ENCODE results near the gene JARID2. TPM values are rescaled to one million over a fixed set of nuclear protein-coding genes. Genes with fewer than 3 reads are reported as not detected.

JARID2 gene
- total and polyA plus RNA-seq, 4 donors: 3.8 to 14.8 (median 12.0) TPM

- 95 to 98% methylated on average over 2 of the region's 2 CpGs for WGBS, 2 donors
- Histone ChIP-seq H3K9ac (ENCODE audit: insufficient read depth in 1 of 2, low read length in 2 of 2) (no peak overlapping the region), H3K27me3 (ENCODE audit: control insufficient read depth in 3 of 3, insufficient read depth in 3 of 3, low read length in 2 of 3) (no peaks in the 10 kb centered on the region), H3K4me1 (ENCODE audit: control insufficient read depth in 5 of 5, insufficient read depth in 5 of 5, low read length in 5 of 5) (peaks cover 0 to 10% (median 7%) of the 10 kb centered on the region in 5 donors), H3K4me3 (no peak overlapping the region), H3K9me3 (ENCODE audit: control insufficient read depth in 4 of 4, insufficient read depth in 3 of 4, low read length in 3 of 4) (no peaks in the 10 kb centered on the region), H3K27ac (ENCODE audit: low read depth in 1 of 2, low read length in 1 of 2) (no peak overlapping the region), H3K36me3 (ENCODE audit: control insufficient read depth in 4 of 4, insufficient read depth in 4 of 4, low read length in 4 of 4) (no peaks in the 10 kb centered on the region)
- ATAC-seq (ENCODE audit: insufficient read depth, low FRiP score) (no peak), DNase-seq (no peak)
- no peak for TF ChIP-seq CTCF (IDR thresholded peaks at IDR 0.05; ENCODE audit: control extremely low read depth, extremely low read depth)
Measured at GRCh38 chr6:15570171-15570570, 324.3 kb downstream of the JARID2 start.

Small RNA genes lying within 50 kb of the gene (small RNA-seq; reads per million reads assigned to genes)
- not detected for gene RF00001 (ENCODE audit: low replicate concordance)
- not detected for gene RNU6-522P (ENCODE audit: low replicate concordance)
- not detected for gene RNU6-645P (ENCODE audit: low replicate concordance)
